ENCODE results near the gene KIFC3. TPM values are rescaled to one million over a fixed set of nuclear protein-coding genes. Genes with fewer than 3 reads are reported as not detected.
"Not testable (repeated sequence)": the region's sequence is repeated elsewhere in the genome, so short reads cannot be mapped to it uniquely, and the experiment has no call there.

The KIFC3 gene
- total RNA-seq (1 to 10 TPM in 4 of 5 donors, under 1 TPM in 1; 0.78 to 4.1 (median 2.7) TPM), total RNA-seq (0.85 to 27.6 (median 2.7) reads per million in 29 experiments)
- 2.2 TPM for total RNA-seq (2013)

DNA sequence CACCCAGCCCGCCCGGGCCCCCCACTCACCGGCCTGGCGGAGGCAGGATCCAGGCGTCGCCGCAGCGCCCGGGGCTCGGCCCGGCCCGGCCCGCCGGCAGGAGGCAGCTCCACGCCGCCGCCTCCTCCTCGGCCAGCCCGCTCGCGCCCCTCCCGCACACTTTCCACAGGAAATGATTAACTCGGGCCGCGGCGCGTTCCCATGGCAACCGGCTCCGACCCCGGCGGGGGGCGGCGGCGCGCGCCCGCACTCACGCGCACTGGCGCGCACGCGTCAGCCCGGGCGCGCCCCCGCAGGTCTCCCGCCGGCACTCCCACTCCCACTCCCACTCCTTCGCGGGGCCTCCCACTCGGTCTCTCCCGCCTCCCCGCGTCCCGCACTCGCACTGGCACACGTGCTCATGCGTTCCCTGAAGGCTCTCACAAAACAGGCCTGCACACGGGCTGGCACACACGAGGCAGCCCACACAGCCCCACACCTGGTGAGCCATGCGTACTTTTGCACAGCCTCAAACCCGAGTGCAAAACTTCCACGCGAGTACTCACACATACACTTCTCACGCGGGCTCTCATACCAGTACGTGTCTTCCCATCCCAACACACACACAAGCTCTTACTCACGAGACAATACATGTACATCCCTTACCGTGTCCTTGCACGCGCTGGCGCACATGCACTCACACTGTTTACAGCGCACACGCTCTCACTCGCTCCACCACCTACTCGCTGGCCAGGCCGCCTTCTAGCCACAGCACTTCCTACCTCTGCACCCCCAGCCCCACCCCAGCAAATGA lies at the start of gene KIFC3:
TSS of gene KIFC3 (minus strand) at position 151 of the 793 bp plus-strand sequence. CDS start 4,248 bp downstream, outside the sequence.
- POLR2A ChIA-PET, result no interaction called here
- Histone ChIP-seq H3K4me3 (ENCODE audit: control insufficient read depth in 1 of 2, extremely low read depth in 1 of 2, low read length in 1 of 2) (peak within 1 kb of the TSS; percentile 39 to 54), H3K4me1 (ENCODE audit: control insufficient read depth in 1 of 2, extremely low read depth in 1 of 2, insufficient read depth in 2 of 2, low read length in 2 of 2) (peaks cover 0 to 39% of the 10 kb centered on the region in 2 experiments), H3K27me3 (replicated peaks in 1 of 2; ENCODE audit: control insufficient read depth in 2 of 2, extremely low read depth in 1 of 2, insufficient read depth in 2 of 2, low read length in 1 of 2) (peaks cover 0 to 39% of the 10 kb centered on the region in 2 experiments), H3K9me3 (no peaks in the 10 kb centered on the region), H3K27ac (ENCODE audit: low read length) (no peak within 1 kb of the TSS), H3K36me3 (ENCODE audit: control insufficient read depth in 2 of 2, extremely low read depth in 1 of 2, insufficient read depth in 1 of 2, low read length in 1 of 2) (no peaks in the 10 kb centered on the region)
- Mint-ChIP-seq H3K27me3 (peaks cover 31 to 42% of the 10 kb centered on the region in 2 donors), H3K4me1 (peaks cover 30 to 40% (median 34%) of the 10 kb centered on the region in 3 donors), H3K27ac (peak within 1 kb of the TSS; percentile 41 to 68), H3K9me3 (no peaks in the 10 kb centered on the region), H3K4me3 (peak within 1 kb of the TSS; percentile 82 to 88 (median 82)), H3K36me3 (no peaks in the 10 kb centered on the region)
- ATAC-seq (replicated peaks in 1 of 4), result peak; percentile 62 to 74 (median 71)
- DNase-seq, result peak in 30 of 35 experiments; percentile 18 to 79 (median 50)
- WGBS (ENCODE audit: insufficient coverage), result 12% methylated on average over 78 of the region's 78 CpGs
- CTCF ChIA-PET, result no interaction called here

GRCh38 chr16:57848181-57848580 lies 45.9 kb upstream of the KIFC3 start:
- no peaks in the 10 kb centered on the region for H3K36me3 ChIP-seq (ENCODE audit: control insufficient read depth in 2 of 2, extremely low read depth in 1 of 2, insufficient read depth in 1 of 2, low read length in 1 of 2)
- no peak for ATAC-seq (replicated peaks in 1 of 4)
- no peak overlapping the region for H3K27ac ChIP-seq (ENCODE audit: low read length)
- peaks cover 0 to 11% of the 10 kb centered on the region in 2 experiments for H3K27me3 ChIP-seq (replicated peaks in 1 of 2; ENCODE audit: control insufficient read depth in 2 of 2, extremely low read depth in 1 of 2, insufficient read depth in 2 of 2, low read length in 1 of 2)
- DNase-seq, result no peak
- no peak overlapping the region for H3K4me3 ChIP-seq (ENCODE audit: control insufficient read depth in 1 of 2, extremely low read depth in 1 of 2, low read length in 1 of 2)
- 70% methylated on average over 2 of the region's 5 CpGs for WGBS (ENCODE audit: insufficient coverage)
- no peaks in the 10 kb centered on the region for H3K9me3 Mint-ChIP-seq
- no peaks in the 10 kb centered on the region for H3K9me3 ChIP-seq
- ChIA-PET POLR2A (no interaction called here), CTCF (interaction anchor here in 1 of 2 donors (0.6 kb wide), 1 partner anchor 651 kb away, joined by 3 read pairs; no protein-coding TSS in a partner anchor)
- H3K36me3 Mint-ChIP-seq, result no peaks in the 10 kb centered on the region
- H3K27ac Mint-ChIP-seq, result no peak overlapping the region
- peaks cover 5 to 16% (median 9%) of the 10 kb centered on the region in 3 donors for H3K4me1 Mint-ChIP-seq
- H3K27me3 Mint-ChIP-seq, result peaks cover 3 to 6% of the 10 kb centered on the region in 2 donors
- H3K4me1 ChIP-seq (ENCODE audit: control insufficient read depth in 1 of 2, extremely low read depth in 1 of 2, insufficient read depth in 2 of 2, low read length in 2 of 2), result no peaks in the 10 kb centered on the region
- no peak overlapping the region for H3K4me3 Mint-ChIP-seq

GRCh38 chr16:57846931-57847330 lies 44.6 kb upstream of the KIFC3 start:
- H3K4me3 ChIP-seq (ENCODE audit: control insufficient read depth in 1 of 2, extremely low read depth in 1 of 2, low read length in 1 of 2); H3K27me3 ChIP-seq (replicated peaks in 1 of 2; ENCODE audit: control insufficient read depth in 2 of 2, extremely low read depth in 1 of 2, insufficient read depth in 2 of 2, low read length in 1 of 2); DNase-seq; H3K27ac ChIP-seq (ENCODE audit: low read length); H3K36me3 ChIP-seq (ENCODE audit: control insufficient read depth in 2 of 2, extremely low read depth in 1 of 2, insufficient read depth in 1 of 2, low read length in 1 of 2); H3K27me3 Mint-ChIP-seq; H3K9me3 ChIP-seq; POLR2A ChIA-PET; CTCF ChIA-PET; H3K36me3 Mint-ChIP-seq; H3K4me3 Mint-ChIP-seq; H3K4me1 ChIP-seq (ENCODE audit: control insufficient read depth in 1 of 2, extremely low read depth in 1 of 2, insufficient read depth in 2 of 2, low read length in 2 of 2); H3K9me3 Mint-ChIP-seq; ATAC-seq (replicated peaks in 1 of 4); H3K27ac Mint-ChIP-seq: not testable (repeated sequence)
- peaks cover 5 to 16% (median 9%) of the 10 kb centered on the region in 3 donors for H3K4me1 Mint-ChIP-seq
- 42% methylated on average over 3 of the region's 6 CpGs for WGBS (ENCODE audit: insufficient coverage)

DNA sequence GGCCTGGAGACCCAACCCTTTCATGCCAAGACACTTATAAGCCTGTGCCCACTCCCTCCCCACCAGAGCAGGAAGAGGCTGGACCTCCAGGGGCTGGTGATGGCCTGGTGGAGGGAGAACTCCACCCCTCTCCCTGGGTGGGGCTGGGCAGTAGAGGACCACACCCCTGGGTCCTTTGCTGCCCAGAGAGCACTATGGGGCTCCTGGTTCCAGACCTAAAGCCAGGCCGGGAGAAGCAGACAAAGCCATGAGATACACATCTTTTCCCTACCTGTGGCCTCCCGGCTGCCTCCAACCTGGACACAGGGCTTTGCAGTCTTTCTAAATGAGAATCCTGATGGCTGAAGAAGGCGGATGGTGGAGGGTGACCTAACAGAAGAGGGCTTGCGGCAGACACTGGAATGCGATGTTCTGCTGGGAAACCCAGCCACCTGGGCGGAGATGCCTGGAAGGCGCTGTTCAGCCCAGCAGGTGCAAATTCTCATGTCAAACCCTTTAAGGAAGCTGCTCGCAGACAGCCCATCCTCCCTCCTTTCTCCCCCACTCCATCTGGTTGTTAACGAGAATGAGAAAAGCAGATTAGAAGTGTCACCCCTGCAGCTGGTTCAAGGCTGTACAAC lies 43.9 kb upstream of the KIFC3 start:
- H3K27me3 ChIP-seq (replicated peaks in 1 of 2; ENCODE audit: control insufficient read depth in 2 of 2, extremely low read depth in 1 of 2, insufficient read depth in 2 of 2, low read length in 1 of 2), result peaks cover 0 to 4% of the 10 kb centered on the region in 2 experiments
- POLR2A ChIA-PET, result no interaction called here

DNA sequence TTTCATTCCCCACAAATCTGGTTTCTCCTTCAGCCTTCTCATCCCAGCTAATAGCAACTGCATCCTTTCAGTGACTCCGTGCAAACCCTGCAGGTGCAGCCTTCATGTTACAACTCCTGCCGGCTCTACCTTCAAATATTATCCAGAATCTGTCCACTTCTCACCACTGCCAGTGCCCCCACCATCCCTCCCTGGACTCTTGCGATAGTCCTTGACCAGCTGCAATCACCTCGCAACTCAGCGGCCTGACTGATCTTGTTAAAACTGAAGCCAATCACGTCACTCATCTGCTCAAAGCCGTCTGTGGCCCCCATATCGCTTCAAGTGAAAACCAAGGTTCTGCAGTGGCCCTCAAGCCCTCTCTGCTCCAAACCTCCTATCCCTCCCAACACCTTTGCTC lies 42.8 kb upstream of the KIFC3 start:
- ATAC-seq (replicated peaks in 1 of 4), result no peak
- WGBS (ENCODE audit: insufficient coverage), result 93% methylated on average over 8 of the region's 8 CpGs

More for the DNA sequence above, 43.9 kb upstream of the KIFC3 start:
- no peak for DNase-seq
- Mint-ChIP-seq H3K4me1 (peaks cover 5 to 16% (median 9%) of the 10 kb centered on the region in 3 donors), H3K36me3 (no peaks in the 10 kb centered on the region), H3K27me3 (peaks cover 3 to 7% of the 10 kb centered on the region in 2 donors), H3K9me3 (no peaks in the 10 kb centered on the region), H3K27ac (peak overlapping the region in 1 of 2 donors; percentile 37), H3K4me3 (no peak overlapping the region)
- Histone ChIP-seq H3K4me1 (ENCODE audit: control insufficient read depth in 1 of 2, extremely low read depth in 1 of 2, insufficient read depth in 2 of 2, low read length in 2 of 2) (no peaks in the 10 kb centered on the region), H3K9me3 (no peaks in the 10 kb centered on the region), H3K27ac (ENCODE audit: low read length) (no peak overlapping the region), H3K36me3 (ENCODE audit: control insufficient read depth in 2 of 2, extremely low read depth in 1 of 2, insufficient read depth in 1 of 2, low read length in 1 of 2) (no peaks in the 10 kb centered on the region), H3K4me3 (ENCODE audit: control insufficient read depth in 1 of 2, extremely low read depth in 1 of 2, low read length in 1 of 2) (no peak overlapping the region)
- CTCF ChIA-PET, result no interaction called here
- 80% methylated on average over 1 of the region's 9 CpGs for WGBS (ENCODE audit: insufficient coverage)
- ATAC-seq (replicated peaks in 1 of 4), result no peak

DNA sequence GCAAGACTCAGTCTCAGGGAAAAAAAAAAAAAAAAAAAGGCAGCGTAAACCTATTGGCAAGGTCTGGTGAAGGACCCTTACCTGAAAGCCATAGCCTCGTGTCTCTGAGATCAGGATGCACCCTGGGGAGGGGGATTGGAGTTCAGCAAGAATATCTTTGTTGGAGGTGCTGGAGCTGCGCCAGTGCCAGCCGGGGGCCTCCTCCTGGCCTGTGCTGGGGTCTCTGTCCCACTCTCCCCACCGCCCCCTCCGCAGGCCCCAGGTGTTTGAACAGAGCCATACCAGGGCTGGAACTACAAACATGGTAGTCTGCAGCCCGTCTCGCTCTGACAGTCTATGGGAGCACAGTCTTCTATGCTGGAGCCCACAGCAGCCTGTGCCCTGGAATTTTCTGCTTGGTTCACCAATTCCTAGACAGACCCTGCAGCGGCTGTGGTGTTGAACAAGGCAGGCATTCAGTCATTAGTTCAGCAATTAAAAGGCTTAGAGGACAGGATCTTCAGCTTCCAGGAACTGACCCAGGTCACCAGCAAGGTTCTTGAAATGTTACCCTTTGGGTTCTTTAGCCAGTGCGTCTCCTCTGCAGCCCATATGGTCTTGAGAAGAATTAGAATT lies 42.2 kb upstream of the KIFC3 start:
- Mint-ChIP-seq H3K27ac (no peak overlapping the region), H3K9me3 (no peaks in the 10 kb centered on the region), H3K4me3 (no peak overlapping the region), H3K36me3 (no peaks in the 10 kb centered on the region), H3K4me1 (peaks cover 5 to 16% (median 9%) of the 10 kb centered on the region in 3 donors), H3K27me3 (peaks cover 4 to 8% of the 10 kb centered on the region in 2 donors)
- no peak overlapping the region for H3K4me3 ChIP-seq (ENCODE audit: control insufficient read depth in 1 of 2, extremely low read depth in 1 of 2, low read length in 1 of 2)
- peaks cover 0 to 4% of the 10 kb centered on the region in 2 experiments for H3K27me3 ChIP-seq (replicated peaks in 1 of 2; ENCODE audit: control insufficient read depth in 2 of 2, extremely low read depth in 1 of 2, insufficient read depth in 2 of 2, low read length in 1 of 2)
- no peak overlapping the region for H3K27ac ChIP-seq (ENCODE audit: low read length)
- CTCF ChIA-PET, result no interaction called here
- H3K9me3 ChIP-seq, result no peaks in the 10 kb centered on the region
- 95% methylated on average over 6 of the region's 10 CpGs for WGBS (ENCODE audit: insufficient coverage)
- no peak for DNase-seq
- H3K36me3 ChIP-seq (ENCODE audit: control insufficient read depth in 2 of 2, extremely low read depth in 1 of 2, insufficient read depth in 1 of 2, low read length in 1 of 2), result no peaks in the 10 kb centered on the region
- H3K4me1 ChIP-seq (ENCODE audit: control insufficient read depth in 1 of 2, extremely low read depth in 1 of 2, insufficient read depth in 2 of 2, low read length in 2 of 2), result no peaks in the 10 kb centered on the region
- POLR2A ChIA-PET, result interaction anchor here (0.6 kb wide), 2 partner anchors 22 to 88 kb away, joined by 3 to 6 read pairs; no protein-coding TSS in a partner anchor
- ATAC-seq (replicated peaks in 1 of 4), result no peak

More for the DNA sequence above, 42.8 kb upstream of the KIFC3 start:
- Histone ChIP-seq H3K4me1 (ENCODE audit: control insufficient read depth in 1 of 2, extremely low read depth in 1 of 2, insufficient read depth in 2 of 2, low read length in 2 of 2) (no peaks in the 10 kb centered on the region), H3K36me3 (ENCODE audit: control insufficient read depth in 2 of 2, extremely low read depth in 1 of 2, insufficient read depth in 1 of 2, low read length in 1 of 2) (no peaks in the 10 kb centered on the region), H3K9me3 (no peaks in the 10 kb centered on the region), H3K27me3 (replicated peaks in 1 of 2; ENCODE audit: control insufficient read depth in 2 of 2, extremely low read depth in 1 of 2, insufficient read depth in 2 of 2, low read length in 1 of 2) (peaks cover 0 to 4% of the 10 kb centered on the region in 2 experiments), H3K27ac (ENCODE audit: low read length) (no peak overlapping the region), H3K4me3 (ENCODE audit: control insufficient read depth in 1 of 2, extremely low read depth in 1 of 2, low read length in 1 of 2) (no peak overlapping the region)
- peaks cover 0 to 4% of the 10 kb centered on the region in 2 donors for H3K27me3 Mint-ChIP-seq
- ChIA-PET POLR2A (no interaction called here), CTCF (no interaction called here)
- no peaks in the 10 kb centered on the region for H3K36me3 Mint-ChIP-seq
- H3K27ac Mint-ChIP-seq, result no peak overlapping the region
- no peak overlapping the region for H3K4me3 Mint-ChIP-seq
- no peaks in the 10 kb centered on the region for H3K9me3 Mint-ChIP-seq
- no peak for DNase-seq
- peaks cover 5 to 16% (median 9%) of the 10 kb centered on the region in 3 donors for H3K4me1 Mint-ChIP-seq

Data from T-cell (primary cell).